ENCODE results near the gene ZNF541. TPM values are rescaled to one million over a fixed set of nuclear protein-coding genes. Genes with fewer than 3 reads are reported as not detected.

Gene ZNF541
- total and polyA plus RNA-seq, 10 donors: 0.20 to 1.2 (median 0.46) TPM

GRCh38 chr19:47608969-47609905 lies 36.3 kb upstream of the ZNF541 start, which contains the start of gene BICRA:
Gene BICRA, plus strand, starts transcription at chr19:47609134. Its CDS starts 64,441 bp downstream, at chr19:47673575.
- Histone ChIP-seq H3K27me3 (replicated peaks in 1 of 7) (no peaks in the 10 kb centered on the region), H3K36me3 (peaks cover 0 to 9% (median 0%) of the 10 kb centered on the region in 6 donors), H3K4me1 (peaks cover 19 to 64% (median 40%) of the 10 kb centered on the region in 6 donors), H3K4me3 (peak within 1 kb of the TSS; percentile 78 to 99 (median 90)), H3K27ac (peak within 1 kb of the TSS; percentile 91 to 99 (median 97)), H3K9me3 (no peaks in the 10 kb centered on the region)
- intact Hi-C loops (cut with DNase I; ENCODE audit: low total_unique reads): loop anchor here (5.0 kb wide), 1 partner anchor 92 kb away; the partner anchor contains the start of gene NAPA
- TF ChIP-seq POLR2AphosphoS5 (IDR thresholded peaks at IDR 0.05): peak in 1 of 3 donors; percentile 57
- TF ChIP-seq POLR2A (IDR thresholded peaks at IDR 0.05): no peak
- no peak for TF ChIP-seq CTCF (IDR thresholded peaks at IDR 0.05 in 8 of 11, conservative IDR thresholded peaks at IDR 0.05 in 3 of 11)
- WGBS, 5 donors: 0 to 1% (median 1%) methylated on average over 48 to 87 of the region's 94 CpGs
- DNase-seq: peak; percentile 96

GRCh38 chr19:47608074-47608918 lies 35.3 kb upstream of the ZNF541 start:
- peak overlapping the region; percentile 91 to 99 (median 97) for H3K27ac ChIP-seq
- 0 to 1% (median 0%) methylated on average over 44 to 93 of the region's 94 CpGs for WGBS, 5 donors
- H3K9me3 ChIP-seq: no peaks in the 10 kb centered on the region
- H3K27me3 ChIP-seq (replicated peaks in 1 of 7): peaks cover 0 to 8% (median 0%) of the 10 kb centered on the region in 7 donors
- H3K4me3 ChIP-seq: peak overlapping the region; percentile 78 to 99 (median 90)
- intact Hi-C loops (cut with DNase I; ENCODE audit: low total_unique reads): loop anchor here (5.0 kb wide), 1 partner anchor 91 kb away; the partner anchor contains the start of gene NAPA
- TF ChIP-seq POLR2AphosphoS5 (IDR thresholded peaks at IDR 0.05) (peak; percentile 87 to 92 (median 91)), CTCF (IDR thresholded peaks at IDR 0.05 in 8 of 11, conservative IDR thresholded peaks at IDR 0.05 in 3 of 11) (peak in 7 of 11 experiments; percentile 34 to 58 (median 48)), POLR2A (IDR thresholded peaks at IDR 0.05) (peak; percentile 15 to 78 (median 47))
- peaks cover 0 to 9% (median 0%) of the 10 kb centered on the region in 6 donors for H3K36me3 ChIP-seq
- H3K4me1 ChIP-seq: peaks cover 19 to 55% (median 38%) of the 10 kb centered on the region in 6 donors
- DNase-seq: peak; percentile 98

- H3K4me1 ChIP-seq: peaks cover 19 to 48% (median 31%) of the 10 kb centered on the region in 6 donors
- H3K27me3 ChIP-seq (replicated peaks in 1 of 7): peaks cover 0 to 9% (median 0%) of the 10 kb centered on the region in 7 donors
- H3K27ac ChIP-seq: peak overlapping the region; percentile 91 to 99 (median 97)
- peak overlapping the region; percentile 78 to 99 (median 90) for H3K4me3 ChIP-seq
- 44 to 56% (median 46%) methylated on average over 18 to 21 of the region's 21 CpGs for WGBS, 5 donors
- TF ChIP-seq POLR2A (IDR thresholded peaks at IDR 0.05) (no peak), POLR2AphosphoS5 (IDR thresholded peaks at IDR 0.05) (no peak), CTCF (IDR thresholded peaks at IDR 0.05 in 8 of 11, conservative IDR thresholded peaks at IDR 0.05 in 3 of 11) (no peak)
- intact Hi-C loops (cut with DNase I; ENCODE audit: low total_unique reads): loop anchor here (5.0 kb wide), 1 partner anchor 90 kb away; the partner anchor contains the start of gene NAPA
- peaks cover 0 to 9% (median 0%) of the 10 kb centered on the region in 6 donors for H3K36me3 ChIP-seq
- no peak for DNase-seq
- no peaks in the 10 kb centered on the region for H3K9me3 ChIP-seq
These were observed 34.7 kb upstream of the ZNF541 start for GRCh38 chr19:47607564-47608073.
